ENCODE results near the gene BATF. TPM values are rescaled to one million over a fixed set of nuclear protein-coding genes. Genes with fewer than 3 reads are reported as not detected.
A peak's percentile ranks its signal among the peaks of the same experiment; 100 is the strongest.

The BATF gene
- total and polyA plus RNA-seq, 4 donors, result 0.27 to 2.6 (median 0.65) TPM

GRCh38 chr14:75553761-75554364, 31.6 kb downstream of the BATF start:
- WGBS (ENCODE audit: insufficient coverage), result 13% methylated on average over 1 of the region's 4 CpGs
- DNase-seq (ENCODE audit: low read depth in 4 of 6, low spot score in 6 of 6), result no peak
- peaks cover 4% of the 10 kb centered on the region for H3K27me3 ChIP-seq (ENCODE audit: control insufficient read depth, insufficient read depth, low read length)
- H3K4me3 ChIP-seq (ENCODE audit: low read depth, low read length), result no peak overlapping the region
- H3K9me3 ChIP-seq (ENCODE audit: control insufficient read depth, insufficient read depth, low read length), result no peaks in the 10 kb centered on the region
- H3K36me3 ChIP-seq (ENCODE audit: control insufficient read depth, insufficient read depth, low read length), result no peaks in the 10 kb centered on the region
- no peak overlapping the region for H3K27ac ChIP-seq (ENCODE audit: low read depth, low read length)
- H3K4me1 ChIP-seq (ENCODE audit: control insufficient read depth, insufficient read depth, low read length), result no peaks in the 10 kb centered on the region

DNA sequence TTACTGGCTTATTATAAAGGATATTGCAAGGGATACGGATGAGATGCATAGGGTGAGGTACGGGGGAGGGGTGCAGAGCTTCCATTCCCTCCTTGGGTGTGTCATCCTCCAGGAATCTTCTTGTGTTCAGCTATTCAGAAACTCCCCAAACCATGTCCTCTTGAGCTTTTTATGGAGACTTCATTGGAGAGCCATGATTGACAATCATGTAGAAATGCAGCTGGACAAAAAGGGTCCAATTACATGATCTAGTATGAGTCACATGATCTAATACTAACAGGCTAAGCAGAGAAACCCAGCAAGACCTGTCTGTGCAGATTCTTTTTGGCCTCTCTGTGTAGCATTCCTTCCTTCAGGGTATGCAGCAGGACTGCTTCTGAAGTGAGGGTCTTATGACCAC, 32.2 kb downstream of the BATF start:
- no peaks in the 10 kb centered on the region for H3K4me1 ChIP-seq (ENCODE audit: control insufficient read depth, insufficient read depth, low read length)
- no peaks in the 10 kb centered on the region for H3K9me3 ChIP-seq (ENCODE audit: control insufficient read depth, insufficient read depth, low read length)
- WGBS (ENCODE audit: insufficient coverage), result no CpG with 5 or more reads among the region's 2 CpGs
- DNase-seq (ENCODE audit: low read depth in 4 of 6, low spot score in 6 of 6), result no peak
- no peak overlapping the region for H3K4me3 ChIP-seq (ENCODE audit: low read depth, low read length)
- H3K36me3 ChIP-seq (ENCODE audit: control insufficient read depth, insufficient read depth, low read length), result no peaks in the 10 kb centered on the region
- no peak overlapping the region for H3K27ac ChIP-seq (ENCODE audit: low read depth, low read length)
- H3K27me3 ChIP-seq (ENCODE audit: control insufficient read depth, insufficient read depth, low read length), result peaks cover 4% of the 10 kb centered on the region

DNA sequence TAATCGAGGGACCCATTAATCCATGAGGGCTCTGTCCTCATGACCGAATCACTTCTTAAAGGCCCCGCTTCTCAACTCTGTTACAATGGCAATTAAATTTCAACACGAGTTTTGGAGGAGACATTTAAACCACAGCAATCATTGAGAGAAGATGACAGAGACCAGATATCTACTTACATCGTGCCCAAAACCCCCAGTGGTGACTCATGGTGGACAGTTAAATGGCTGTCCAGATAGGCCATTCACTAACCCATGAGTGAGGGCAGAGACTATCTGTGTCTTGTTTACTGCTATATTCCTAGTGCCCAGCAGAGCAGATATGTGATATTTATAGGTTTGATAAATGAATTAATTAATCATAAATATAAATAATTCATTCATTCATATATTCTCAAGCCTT, 36.2 kb downstream of the BATF start:
- WGBS (ENCODE audit: insufficient coverage), result 100% methylated on average over 2 of the region's 5 CpGs
- Histone ChIP-seq H3K36me3 (ENCODE audit: control insufficient read depth, insufficient read depth, low read length) (no peaks in the 10 kb centered on the region), H3K27me3 (ENCODE audit: control insufficient read depth, insufficient read depth, low read length) (peaks cover 3% of the 10 kb centered on the region), H3K4me3 (ENCODE audit: low read depth, low read length) (no peak overlapping the region), H3K9me3 (ENCODE audit: control insufficient read depth, insufficient read depth, low read length) (no peaks in the 10 kb centered on the region), H3K4me1 (ENCODE audit: control insufficient read depth, insufficient read depth, low read length) (no peaks in the 10 kb centered on the region), H3K27ac (ENCODE audit: low read depth, low read length) (no peak overlapping the region)
- DNase-seq (ENCODE audit: low read depth in 4 of 6, low spot score in 6 of 6), result no peak

- Histone ChIP-seq H3K27ac (ENCODE audit: low read depth, low read length) (no peak overlapping the region), H3K27me3 (ENCODE audit: control insufficient read depth, insufficient read depth, low read length) (peaks cover 3% of the 10 kb centered on the region), H3K4me3 (ENCODE audit: low read depth, low read length) (no peak overlapping the region), H3K36me3 (ENCODE audit: control insufficient read depth, insufficient read depth, low read length) (no peaks in the 10 kb centered on the region), H3K4me1 (ENCODE audit: control insufficient read depth, insufficient read depth, low read length) (no peaks in the 10 kb centered on the region), H3K9me3 (ENCODE audit: control insufficient read depth, insufficient read depth, low read length) (no peaks in the 10 kb centered on the region)
- no peak for DNase-seq (ENCODE audit: low read depth in 4 of 6, low spot score in 6 of 6)
- WGBS (ENCODE audit: insufficient coverage), result 100% methylated on average over 2 of the region's 6 CpGs
Observed at GRCh38 chr14:75559045-75559444, 36.8 kb downstream of the BATF start.

DNA sequence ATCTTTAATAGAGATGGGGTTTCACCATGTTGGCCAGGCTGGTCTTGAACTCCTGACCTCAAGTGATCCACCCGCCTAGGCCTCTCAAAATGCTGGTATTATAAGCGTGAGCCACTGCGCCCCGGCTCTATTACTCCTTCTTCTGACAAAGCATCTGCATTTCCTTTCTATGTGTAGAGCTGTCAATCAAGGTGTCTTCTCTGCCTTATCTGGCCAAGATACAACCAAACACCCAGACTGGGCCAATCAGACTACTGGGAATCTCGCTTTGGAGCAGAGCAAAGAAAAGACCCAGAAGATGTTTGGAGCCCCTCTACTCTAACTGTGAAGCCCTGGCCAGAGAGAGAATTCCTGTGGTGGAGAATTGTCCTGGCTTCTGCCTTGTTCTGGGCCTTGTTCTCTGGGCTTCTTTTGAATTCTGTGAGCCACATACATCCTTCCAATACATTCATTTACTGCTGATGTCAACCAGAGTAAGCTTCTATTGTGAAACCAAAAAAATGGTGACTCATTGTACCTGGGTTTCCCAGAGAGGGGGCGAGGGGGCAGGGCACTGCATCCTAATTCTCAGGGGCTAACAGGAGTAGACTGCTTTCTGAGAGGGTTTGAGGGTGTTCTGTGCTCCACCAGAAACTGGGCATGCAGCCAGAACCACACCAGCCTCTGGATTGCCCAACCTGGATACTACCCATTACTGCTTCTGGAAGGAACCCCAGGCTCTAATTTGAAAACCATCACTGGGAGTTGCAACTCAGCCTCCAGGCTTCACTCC, 37.4 kb downstream of the BATF start:
- H3K27ac ChIP-seq (ENCODE audit: low read depth, low read length), result no peak overlapping the region
- 92% methylated on average over 6 of the region's 6 CpGs for WGBS (ENCODE audit: insufficient coverage)
- H3K9me3 ChIP-seq (ENCODE audit: control insufficient read depth, insufficient read depth, low read length), result no peaks in the 10 kb centered on the region
- no peaks in the 10 kb centered on the region for H3K36me3 ChIP-seq (ENCODE audit: control insufficient read depth, insufficient read depth, low read length)
- H3K4me1 ChIP-seq (ENCODE audit: control insufficient read depth, insufficient read depth, low read length), result no peaks in the 10 kb centered on the region
- DNase-seq (ENCODE audit: low read depth in 4 of 6, low spot score in 6 of 6), result no peak
- H3K27me3 ChIP-seq (ENCODE audit: control insufficient read depth, insufficient read depth, low read length), result peaks cover 3% of the 10 kb centered on the region
- no peak overlapping the region for H3K4me3 ChIP-seq (ENCODE audit: low read depth, low read length)

DNA sequence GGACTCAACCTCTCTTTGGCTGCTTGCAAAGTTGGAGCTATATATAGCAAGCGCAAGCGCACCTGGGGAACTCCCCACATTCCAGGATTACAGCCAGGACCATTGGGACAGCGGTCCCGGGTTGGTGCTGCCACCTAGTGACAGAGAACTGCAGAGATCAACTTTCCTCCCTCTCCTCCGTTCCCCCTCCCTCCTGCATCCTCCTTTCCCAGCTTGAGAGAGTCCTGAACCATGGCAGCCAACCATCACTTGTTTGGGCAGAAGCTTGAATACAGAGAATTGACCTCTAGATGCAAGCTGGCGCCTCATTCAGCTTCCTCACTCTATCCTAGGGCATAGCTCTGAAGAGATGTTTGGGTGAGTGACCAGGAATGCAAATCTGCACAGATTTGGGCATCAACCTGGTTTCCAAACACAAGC, 38.8 kb downstream of the BATF start:
- Histone ChIP-seq H3K4me1 (ENCODE audit: control insufficient read depth, insufficient read depth, low read length) (no peaks in the 10 kb centered on the region), H3K9me3 (ENCODE audit: control insufficient read depth, insufficient read depth, low read length) (no peaks in the 10 kb centered on the region), H3K27ac (ENCODE audit: low read depth, low read length) (no peak overlapping the region), H3K36me3 (ENCODE audit: control insufficient read depth, insufficient read depth, low read length) (no peaks in the 10 kb centered on the region), H3K4me3 (ENCODE audit: low read depth, low read length) (no peak overlapping the region), H3K27me3 (ENCODE audit: control insufficient read depth, insufficient read depth, low read length) (peaks cover 3% of the 10 kb centered on the region)
- WGBS (ENCODE audit: insufficient coverage), result 7% methylated on average over 5 of the region's 6 CpGs
- DNase-seq (ENCODE audit: low read depth in 4 of 6, low spot score in 6 of 6), result peak in 4 of 6 donors; percentile 26 to 86 (median 58)

GRCh38 chr14:75562089-75562488, 39.8 kb downstream of the BATF start:
- H3K27ac ChIP-seq (ENCODE audit: low read depth, low read length), result no peak overlapping the region
- no peaks in the 10 kb centered on the region for H3K9me3 ChIP-seq (ENCODE audit: control insufficient read depth, insufficient read depth, low read length)
- no peaks in the 10 kb centered on the region for H3K36me3 ChIP-seq (ENCODE audit: control insufficient read depth, insufficient read depth, low read length)
- H3K4me1 ChIP-seq (ENCODE audit: control insufficient read depth, insufficient read depth, low read length), result no peaks in the 10 kb centered on the region
- H3K27me3 ChIP-seq (ENCODE audit: control insufficient read depth, insufficient read depth, low read length), result peaks cover 3% of the 10 kb centered on the region
- DNase-seq (ENCODE audit: low read depth in 4 of 6, low spot score in 6 of 6), result no peak
- 70% methylated on average over 5 of the region's 7 CpGs for WGBS (ENCODE audit: insufficient coverage)
- H3K4me3 ChIP-seq (ENCODE audit: low read depth, low read length), result no peak overlapping the region

DNA sequence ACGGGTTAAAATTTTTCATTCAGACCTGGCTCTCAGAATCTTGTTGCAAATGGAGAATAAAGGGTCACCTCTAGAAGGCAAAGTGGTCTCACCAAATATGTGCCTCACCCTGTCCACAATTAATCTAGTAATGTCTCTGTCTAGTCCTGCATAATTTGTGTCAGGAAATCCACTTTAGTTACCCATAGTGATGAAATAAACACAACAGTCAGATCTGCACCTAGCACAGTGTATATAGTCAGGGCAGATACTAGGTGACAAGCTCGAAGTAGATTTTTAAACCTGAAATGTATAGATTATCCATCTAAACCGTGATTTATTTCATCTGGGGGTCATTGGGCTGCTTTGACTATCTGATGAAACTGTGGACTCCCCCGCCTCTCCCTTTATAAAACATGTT, 40.2 kb downstream of the BATF start:
- Histone ChIP-seq H3K4me3 (ENCODE audit: low read depth, low read length) (no peak overlapping the region), H3K27ac (ENCODE audit: low read depth, low read length) (no peak overlapping the region), H3K4me1 (ENCODE audit: control insufficient read depth, insufficient read depth, low read length) (no peaks in the 10 kb centered on the region), H3K9me3 (ENCODE audit: control insufficient read depth, insufficient read depth, low read length) (no peaks in the 10 kb centered on the region), H3K27me3 (ENCODE audit: control insufficient read depth, insufficient read depth, low read length) (peaks cover 3% of the 10 kb centered on the region), H3K36me3 (ENCODE audit: control insufficient read depth, insufficient read depth, low read length) (no peaks in the 10 kb centered on the region)
- 78% methylated on average over 2 of the region's 4 CpGs for WGBS (ENCODE audit: insufficient coverage)
- no peak for DNase-seq (ENCODE audit: low read depth in 4 of 6, low spot score in 6 of 6)

DNA sequence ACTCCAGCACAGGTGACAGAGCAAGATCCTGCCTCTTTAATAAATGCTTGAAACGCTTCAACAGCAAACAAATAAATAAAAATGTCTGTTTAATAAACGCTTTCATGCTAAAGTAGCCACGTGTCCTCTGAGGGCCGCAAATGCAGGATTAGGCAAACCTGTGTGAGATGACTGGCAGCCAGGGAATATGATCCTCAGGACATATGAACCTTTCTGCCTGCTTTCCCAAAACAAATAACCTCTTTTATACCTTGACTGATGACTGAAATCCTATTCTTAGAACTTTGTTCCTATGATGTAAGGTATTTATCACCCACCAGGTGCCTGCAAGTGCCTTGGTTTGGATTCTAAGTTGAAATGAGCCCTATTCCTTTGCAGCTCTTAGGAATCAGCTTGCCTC, 41.7 kb downstream of the BATF start:
- no peak overlapping the region for H3K27ac ChIP-seq (ENCODE audit: low read depth, low read length)
- no peak for DNase-seq (ENCODE audit: low read depth in 4 of 6, low spot score in 6 of 6)
- 93% methylated on average over 4 of the region's 4 CpGs for WGBS (ENCODE audit: insufficient coverage)
- H3K36me3 ChIP-seq (ENCODE audit: control insufficient read depth, insufficient read depth, low read length), result no peaks in the 10 kb centered on the region
- H3K9me3 ChIP-seq (ENCODE audit: control insufficient read depth, insufficient read depth, low read length), result no peaks in the 10 kb centered on the region
- peaks cover 5% of the 10 kb centered on the region for H3K27me3 ChIP-seq (ENCODE audit: control insufficient read depth, insufficient read depth, low read length)
- no peaks in the 10 kb centered on the region for H3K4me1 ChIP-seq (ENCODE audit: control insufficient read depth, insufficient read depth, low read length)
- H3K4me3 ChIP-seq (ENCODE audit: low read depth, low read length), result no peak overlapping the region

DNA sequence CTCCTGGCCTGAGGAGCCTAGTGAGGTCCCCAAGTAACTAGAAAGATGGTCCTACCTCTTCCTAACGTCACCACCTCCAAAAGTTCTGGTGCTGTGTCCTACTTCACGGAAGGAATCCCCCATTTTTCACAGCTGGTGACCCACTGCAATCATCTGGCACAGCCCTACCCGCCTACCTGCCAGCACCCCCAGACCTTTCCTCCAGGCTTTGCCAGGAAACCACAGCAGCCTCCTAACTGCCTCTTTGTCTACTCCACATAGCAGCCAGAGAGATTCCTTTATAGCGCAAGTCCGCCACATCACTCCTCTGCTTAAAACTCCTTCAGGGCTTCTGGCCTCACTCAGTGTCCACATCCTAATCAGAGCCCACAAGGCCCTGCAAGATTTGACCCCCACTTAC, 42.8 kb downstream of the BATF start:
- Histone ChIP-seq H3K27me3 (ENCODE audit: control insufficient read depth, insufficient read depth, low read length) (peaks cover 5% of the 10 kb centered on the region), H3K9me3 (ENCODE audit: control insufficient read depth, insufficient read depth, low read length) (no peaks in the 10 kb centered on the region), H3K27ac (ENCODE audit: low read depth, low read length) (no peak overlapping the region), H3K36me3 (ENCODE audit: control insufficient read depth, insufficient read depth, low read length) (no peaks in the 10 kb centered on the region), H3K4me1 (ENCODE audit: control insufficient read depth, insufficient read depth, low read length) (no peaks in the 10 kb centered on the region), H3K4me3 (ENCODE audit: low read depth, low read length) (no peak overlapping the region)
- 71% methylated on average over 5 of the region's 5 CpGs for WGBS (ENCODE audit: insufficient coverage)
- no peak for DNase-seq (ENCODE audit: low read depth in 4 of 6, low spot score in 6 of 6)
